CD14-positive monocyte (primary cell): ENCODE measurements around the gene PTPRN. TPM values are rescaled to one million over a fixed set of nuclear protein-coding genes. Genes with fewer than 3 reads are reported as not detected.

Source experiments
- DNase-seq, 3 donors: peaks; one replicate each; pipeline ENCODE4 v3.0.0-alpha.2; 2011 to 2022
- H2AFZ ChIP-seq: 2 replicates; pipeline ENCODE4 v1.6.0; 2012; ENCODE audit warnings: mild to moderate bottlenecking, low read depth, low read length, inconsistent platforms; ENCODE audit not compliant: insufficient read depth, poor library complexity, severe bottlenecking
- H3K27ac ChIP-seq, 2 donors: 1 replicate in 1 of 2; 2 replicates in 1 of 2; pipeline ENCODE4 v1.5.1; 2012 to 2013; ENCODE audit warnings: low read length in 2 of 2, control low read depth in 1 of 2, inconsistent platforms in 1 of 2, low read depth in 1 of 2, mild to moderate bottlenecking in 1 of 2
- H3K27me3 ChIP-seq, 2 donors: one replicate each; pipeline versions ENCODE4 v1.6.0 to v1.6.1; 2011 to 2013; ENCODE audit warnings: low read length in 2 of 2; ENCODE audit not compliant: control insufficient read depth in 2 of 2, insufficient read depth in 2 of 2
- H3K36me3 ChIP-seq, 2 donors: replicated peaks in 1 of 2; 1 replicate in 1 of 2; 2 replicates in 1 of 2; pipeline versions ENCODE4 v1.5.1 to v1.6.1; 2012 to 2013; ENCODE audit warnings: low read length in 2 of 2, control low read depth in 1 of 2, inconsistent platforms in 1 of 2, mild to moderate bottlenecking in 1 of 2; ENCODE audit not compliant: insufficient read depth in 2 of 2, control insufficient read depth in 1 of 2
- H3K4me1 ChIP-seq, 2 donors: 1 replicate in 1 of 2; 2 replicates in 1 of 2; pipeline versions ENCODE4 v1.5.1 to v1.6.1; 2012 to 2013; ENCODE audit warnings: low read length in 2 of 2, control low read depth in 1 of 2, inconsistent platforms in 1 of 2, mild to moderate bottlenecking in 1 of 2, moderate library complexity in 1 of 2; ENCODE audit not compliant: insufficient read depth in 2 of 2, control insufficient read depth in 1 of 2
- H3K4me2 ChIP-seq: replicated peaks from 2 replicates; pipeline ENCODE3; 2012; ENCODE audit warnings: low read length, moderate library complexity, mild to moderate bottlenecking; ENCODE audit not compliant: poor library complexity, severe bottlenecking; ENCODE audit errors: extremely low read depth
- H3K4me3 ChIP-seq, 3 experiments: fragments of 200-600 bp in 1 of 3; sonication (generic) in 1 of 3; replicated peaks in 1 of 3; 1 replicate in 2 of 3; 2 replicates in 1 of 3; pipeline ENCODE4 v1.5.1; 2011 to 2013; ENCODE audit warnings: low read length in 3 of 3, mild to moderate bottlenecking in 3 of 3, control low read depth in 2 of 3, low read depth in 2 of 3, inconsistent platforms in 1 of 3, moderate library complexity in 1 of 3
- H3K79me2 ChIP-seq: 2 replicates; pipeline ENCODE4 v1.6.0; 2012; ENCODE audit warnings: mild to moderate bottlenecking, control low read depth, inconsistent platforms, low read length, moderate library complexity; ENCODE audit not compliant: insufficient read depth
- H3K9ac ChIP-seq: 2 replicates; pipeline ENCODE4 v1.6.0; 2017; ENCODE audit warnings: low read length, mild to moderate bottlenecking; ENCODE audit not compliant: insufficient read depth, poor library complexity, severe bottlenecking
- H3K9me3 ChIP-seq, 2 donors: replicated peaks in 1 of 2; 1 replicate in 1 of 2; 2 replicates in 1 of 2; pipeline versions ENCODE4 v1.5.1 to v1.6.1; 2012 to 2013; ENCODE audit warnings: low read length in 2 of 2, control low read depth in 1 of 2; ENCODE audit not compliant: control insufficient read depth in 1 of 2, insufficient read depth in 1 of 2
- H4K20me1 ChIP-seq: 2 replicates; pipeline ENCODE4 v1.6.0; 2012; ENCODE audit warnings: mild to moderate bottlenecking, low read length, control low read depth, moderate library complexity; ENCODE audit not compliant: insufficient read depth
- H3K27ac Mint-ChIP-seq, 7 donors: one replicate each; pipeline ENCODE4 v1.8.0; 2020; ENCODE audit warnings: mild to moderate bottlenecking in 7 of 7, mixed read lengths in 7 of 7, moderate library complexity in 6 of 7, inconsistent platforms in 2 of 7
- H3K27me3 Mint-ChIP-seq, 3 donors: one replicate each; pipeline ENCODE4 v1.8.0; 2021 to 2022; ENCODE audit warnings: low read depth in 3 of 3, mild to moderate bottlenecking in 3 of 3, mixed read lengths in 3 of 3, moderate library complexity in 3 of 3, inconsistent platforms in 1 of 3
- H3K36me3 Mint-ChIP-seq, 2 donors: one replicate each; pipeline ENCODE4 v1.8.0; 2020; ENCODE audit warnings: mixed read lengths in 2 of 2, inconsistent platforms in 1 of 2, mild to moderate bottlenecking in 1 of 2
- H3K4me1 Mint-ChIP-seq: one replicate; pipeline ENCODE4 v1.8.0; 2020; ENCODE audit warnings: mild to moderate bottlenecking, mixed read lengths
- H3K4me3 Mint-ChIP-seq, 2 donors: one replicate each; pipeline ENCODE4 v1.8.0; 2020; ENCODE audit warnings: mild to moderate bottlenecking in 2 of 2, mixed read lengths in 2 of 2, moderate library complexity in 1 of 2
- H3K9me3 Mint-ChIP-seq, 7 donors: one replicate each; pipeline ENCODE4 v1.8.0; 2020 to 2022; ENCODE audit warnings: mixed read lengths in 7 of 7, mild to moderate bottlenecking in 6 of 7, moderate library complexity in 6 of 7, inconsistent platforms in 2 of 7
- CTCF ChIP-seq: fragments of 200-600 bp; IDR thresholded peaks from one replicate; pipeline ENCODE4 v1.8.0; 2022; ENCODE audit warnings: antibody characterized with exemption, mild to moderate bottlenecking
- WGBS: methylation state at CpG from one replicate; pipeline ENCODE4 v1.1.5; 2013; ENCODE audit warnings: missing lambda C conversion rate; ENCODE audit not compliant: insufficient coverage; 5-methylcytosine and 5-hydroxymethylcytosine counted together
- intact Hi-C, 2 donors: fragments of 100-400 bp; cut with micrococcal nuclease; formaldehyde crosslinking; loops; one replicate each; pipeline versions ENCODE4 v1.15.0 to v1.15.1; 2023
- polyA plus RNA-seq, 3 donors: library from polyadenylated mRNA; depleted of rRNA in 1 of 3; unstranded in 2 of 3; stranded (reverse) in 1 of 3; fragments of 300-500 nt in 2 of 3; fragments of >200 nt in 1 of 3; fragmentation: Illumina TruSeq in 2 of 3; gene quantifications; 1 replicate in 2 of 3; 2 replicates in 1 of 3; pipeline ENCODE4 v1.2.3, GENCODE V29; 2012 to 2021

PTPRN gene
- polyA plus RNA-seq, 3 donors: not detected

GRCh38 chr2:219252900-219253752, 56.1 kb downstream of the PTPRN start, which contains the start of gene TUBA4B:
TUBA4B (plus strand) TSS chr2:219253243; CDS start chr2:219253408, 165 bp downstream.
- H3K27ac ChIP-seq: peak within 1 kb of the TSS; percentile 80 to 90
- H3K36me3 ChIP-seq: peaks cover 18 to 24% of the 10 kb centered on the region in 2 donors
- Mint-ChIP-seq H3K27ac (peak within 1 kb of the TSS; percentile 92 to 98 (median 95)), H3K4me3 (peak within 1 kb of the TSS; percentile 90 to 96), H3K36me3 (peaks cover 26 to 34% of the 10 kb centered on the region in 2 donors), H3K27me3 (peaks cover 0 to 3% (median 0%) of the 10 kb centered on the region in 3 donors), H3K9me3 (no peaks in the 10 kb centered on the region), H3K4me1 (peaks cover 55% of the 10 kb centered on the region)
- H4K20me1 ChIP-seq: peaks cover 30% of the 10 kb centered on the region
- H3K79me2 ChIP-seq: peaks cover 61% of the 10 kb centered on the region
- peaks cover 55 to 67% of the 10 kb centered on the region in 2 donors for H3K4me1 ChIP-seq
- H3K4me2 ChIP-seq: peak within 1 kb of the TSS; percentile 95
- H3K9ac ChIP-seq: peak within 1 kb of the TSS; percentile 84
- peak within 1 kb of the TSS; percentile 88 to 96 (median 88) for H3K4me3 ChIP-seq
- under 1% methylated on average over 29 of the region's 49 CpGs for whole genome bisulfite sequencing
- no peaks in the 10 kb centered on the region for H3K27me3 ChIP-seq
- DNase-seq: peak in 2 of 3 donors; percentile 53
- no peaks in the 10 kb centered on the region for H3K9me3 ChIP-seq
- intact Hi-C loops: loop anchor here (5.0 kb wide), 2 partner anchors 36 to 76 kb away; partner anchors contain the start of genes ABCB6 (in 2 of the 2), CNPPD1 (in 1 of the 2) and RETREG2 (in 1 of the 2)
- H2AFZ ChIP-seq: peak within 1 kb of the TSS; percentile 89
- TF ChIP-seq CTCF: no peak

GRCh38 chr2:219252570-219252899, 56.7 kb downstream of the PTPRN start:
- 4% methylated on average over 9 of the region's 9 CpGs for WGBS
- peak overlapping the region; percentile 80 to 90 for H3K27ac ChIP-seq
- peaks cover 0 to 3% (median 0%) of the 10 kb centered on the region in 3 donors for H3K27me3 Mint-ChIP-seq
- H3K36me3 Mint-ChIP-seq: peaks cover 28 to 39% of the 10 kb centered on the region in 2 donors
- H3K4me3 ChIP-seq: peak overlapping the region; percentile 88 to 96 (median 88)
- peak overlapping the region; percentile 95 for H3K4me2 ChIP-seq
- peak overlapping the region; percentile 84 for H3K9ac ChIP-seq
- H3K9me3 ChIP-seq: no peaks in the 10 kb centered on the region
- peaks cover 61% of the 10 kb centered on the region for H3K4me1 Mint-ChIP-seq
- peaks cover 19 to 30% of the 10 kb centered on the region in 2 donors for H3K36me3 ChIP-seq
- TF ChIP-seq CTCF: no peak
- peaks cover 66% of the 10 kb centered on the region for H3K79me2 ChIP-seq
- no peaks in the 10 kb centered on the region for H3K27me3 ChIP-seq
- intact Hi-C loops: loop anchor here (5.0 kb wide), 2 partner anchors 35 to 75 kb away; partner anchors contain the start of genes ABCB6 (in 2 of the 2), CNPPD1 (in 1 of the 2) and RETREG2 (in 1 of the 2)
- peak overlapping the region; percentile 88 to 95 (median 90) for H3K27ac Mint-ChIP-seq
- DNase-seq: no peak
- H4K20me1 ChIP-seq: peaks cover 30% of the 10 kb centered on the region
- no peaks in the 10 kb centered on the region for H3K9me3 Mint-ChIP-seq
- peaks cover 61 to 73% of the 10 kb centered on the region in 2 donors for H3K4me1 ChIP-seq
- peak overlapping the region; percentile 90 to 96 for H3K4me3 Mint-ChIP-seq
- H2AFZ ChIP-seq: peak overlapping the region; percentile 27
